Prostate gland (tissue), 2 donors: ENCODE results near the gene SPC24. TPM values are rescaled to one million over a fixed set of nuclear protein-coding genes. Genes with fewer than 3 reads are reported as not detected.
A peak's percentile ranks its signal among the peaks of the same experiment; 100 is the strongest.
"Not testable (repeated sequence)": the region's sequence is repeated elsewhere in the genome, so short reads cannot be mapped to it uniquely, and the experiment has no call there.

Experiments used
- DNase-seq: peaks from one replicate; pipeline ENCODE4 v3.0.0-alpha.2; 2019; ENCODE audit warnings: low spot score
- H3K27ac ChIP-seq, 2 donors: fragments of 200-600 bp; sonication (generic); 2 replicates each; pipeline ENCODE4 v1.5.1; 2017 to 2019
- H3K27me3 ChIP-seq: fragments of 200-600 bp; sonication (generic); replicated peaks from 2 replicates; pipeline ENCODE4 v1.5.1; 2019; ENCODE audit not compliant: insufficient read depth
- H3K36me3 ChIP-seq, 2 donors: fragments of 200-600 bp; sonication (generic); 1 replicate in 1 of 2; 2 replicates in 1 of 2; pipeline versions ENCODE4 v1.5.1 to v1.8.1; 2017 to 2019
- H3K4me1 ChIP-seq: fragments of 200-600 bp; sonication (generic); replicated peaks from 2 replicates; pipeline ENCODE4 v1.5.1; 2019
- H3K4me3 ChIP-seq, 2 donors: fragments of 200-600 bp; sonication (generic); 2 replicates each; pipeline ENCODE4 v1.5.1; 2017 to 2019
- H3K9me3 ChIP-seq: fragments of 200-600 bp; sonication (generic); 2 replicates; pipeline ENCODE4 v1.5.1; 2017
- POLR2A ChIP-seq: fragments of 450-650 bp; IDR thresholded peaks from one replicate; pipeline ENCODE4 v1.6.1; 2016; ENCODE audit warnings: antibody characterized with exemption, mild to moderate bottlenecking
- POLR2AphosphoS5 ChIP-seq: sonication (generic); formaldehyde crosslinking; IDR thresholded peaks from one replicate; pipeline ENCODE4 v1.6.1; 2017; ENCODE audit warnings: antibody characterized with exemption
- WGBS: methylation state at CpG from one replicate; pipeline ENCODE4 v1.1.5; 2018; 5-methylcytosine and 5-hydroxymethylcytosine counted together
- intact Hi-C: fragments of 100-400 bp; cut with DNase I; formaldehyde crosslinking; loops from one replicate; pipeline ENCODE4 v1.14.2; 2022
- microRNA-seq: library from miRNA; unstranded; fragments of <30 nt; microRNA quantifications from one replicate; pipeline ENCODE4, GENCODE V29; 2016
- total RNA-seq, 2 donors: library from RNA; depleted of rRNA; stranded (reverse); fragments of >200 nt; gene quantifications; one replicate each; pipeline ENCODE4 v1.1.0, GENCODE V29; 2016
- TF ChIP-seq, protein P1 (sequence below), 4 experiments: fragments of 200-600 bp in 2 of 4; fragments of 450-650 bp in 2 of 4; sonication (generic) in 2 of 4; IDR thresholded peaks; 1 replicate in 3 of 4; 2 replicates in 1 of 4; pipeline ENCODE4 v1.5.1; 2016 to 2019; ENCODE audit warnings: antibody characterized with exemption in 4 of 4, mild to moderate bottlenecking in 2 of 4, moderate library complexity in 2 of 4

Gene SPC24
- total RNA-seq, 2 donors from 2014 or later = 0.73 to 5.0 TPM

DNA sequence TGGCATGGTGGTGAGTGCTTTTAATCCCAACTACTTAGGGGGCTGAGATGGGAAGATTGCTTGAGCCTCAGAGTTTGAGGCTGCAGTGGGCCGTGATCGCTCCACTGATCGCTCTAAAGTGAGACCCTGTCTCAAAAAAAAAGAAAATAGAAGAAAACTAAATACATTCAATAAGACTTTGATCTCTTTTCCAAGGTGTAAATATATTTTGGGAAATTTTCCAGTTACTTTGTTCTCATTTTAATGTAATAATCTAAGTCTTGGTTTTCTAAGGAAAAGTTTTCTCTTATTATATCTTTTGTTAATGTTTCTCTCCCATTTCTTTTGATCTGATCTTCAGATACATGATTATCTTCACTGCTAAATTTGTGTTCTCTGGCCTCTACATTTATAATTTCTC lies 56.7 kb downstream of the SPC24 start:
- no peak for TF ChIP-seq POLR2AphosphoS5
- TF ChIP-seq, protein P1, sequence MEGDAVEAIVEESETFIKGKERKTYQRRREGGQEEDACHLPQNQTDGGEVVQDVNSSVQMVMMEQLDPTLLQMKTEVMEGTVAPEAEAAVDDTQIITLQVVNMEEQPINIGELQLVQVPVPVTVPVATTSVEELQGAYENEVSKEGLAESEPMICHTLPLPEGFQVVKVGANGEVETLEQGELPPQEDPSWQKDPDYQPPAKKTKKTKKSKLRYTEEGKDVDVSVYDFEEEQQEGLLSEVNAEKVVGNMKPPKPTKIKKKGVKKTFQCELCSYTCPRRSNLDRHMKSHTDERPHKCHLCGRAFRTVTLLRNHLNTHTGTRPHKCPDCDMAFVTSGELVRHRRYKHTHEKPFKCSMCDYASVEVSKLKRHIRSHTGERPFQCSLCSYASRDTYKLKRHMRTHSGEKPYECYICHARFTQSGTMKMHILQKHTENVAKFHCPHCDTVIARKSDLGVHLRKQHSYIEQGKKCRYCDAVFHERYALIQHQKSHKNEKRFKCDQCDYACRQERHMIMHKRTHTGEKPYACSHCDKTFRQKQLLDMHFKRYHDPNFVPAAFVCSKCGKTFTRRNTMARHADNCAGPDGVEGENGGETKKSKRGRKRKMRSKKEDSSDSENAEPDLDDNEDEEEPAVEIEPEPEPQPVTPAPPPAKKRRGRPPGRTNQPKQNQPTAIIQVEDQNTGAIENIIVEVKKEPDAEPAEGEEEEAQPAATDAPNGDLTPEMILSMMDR (IDR thresholded peaks at IDR 0.05) = no peak
- TF ChIP-seq POLR2A = no peak
- H3K4me1 ChIP-seq = peaks cover 2% of the 10 kb centered on the region
- intact Hi-C loops = loop anchor here (10.0 kb wide), 1 partner anchor 64 kb away; no protein-coding TSS in a partner anchor
- DNase-seq = no peak
- WGBS = 82% methylated on average over 3 of the region's 3 CpGs
- H3K9me3 ChIP-seq = no peaks in the 10 kb centered on the region
- H3K27me3 ChIP-seq = no peaks in the 10 kb centered on the region
- peaks cover 0 to 7% of the 10 kb centered on the region in 2 donors for H3K36me3 ChIP-seq
- no peak overlapping the region for H3K4me3 ChIP-seq
- no peak overlapping the region for H3K27ac ChIP-seq

GRCh38 chr19:11098327-11098726 lies 57.3 kb downstream of the SPC24 start:
- no peak overlapping the region for H3K27ac ChIP-seq
- no peak for DNase-seq
- H3K27me3 ChIP-seq = no peaks in the 10 kb centered on the region
- H3K36me3 ChIP-seq = peaks cover 0 to 7% of the 10 kb centered on the region in 2 donors
- peaks cover 2% of the 10 kb centered on the region for H3K4me1 ChIP-seq
- no peak overlapping the region for H3K4me3 ChIP-seq
- no peak for TF ChIP-seq POLR2A
- TF ChIP-seq, protein P1 (IDR thresholded peaks at IDR 0.05) = no peak
- TF ChIP-seq POLR2AphosphoS5 = no peak
- intact Hi-C loops = loop anchor here (10.0 kb wide), 1 partner anchor 64 kb away; no protein-coding TSS in a partner anchor
- H3K9me3 ChIP-seq = no peaks in the 10 kb centered on the region
- 97% methylated on average over 2 of the region's 2 CpGs for WGBS

- intact Hi-C loops = loop anchor here (10.0 kb wide), 1 partner anchor 63 kb away; no protein-coding TSS in a partner anchor
- not testable (repeated sequence) for H3K4me3 ChIP-seq, H3K9me3 ChIP-seq, H3K4me1 ChIP-seq, H3K27ac ChIP-seq, H3K36me3 ChIP-seq, H3K27me3 ChIP-seq, DNase-seq
- 93% methylated on average over 6 of the region's 6 CpGs for WGBS
These were observed 58.2 kb downstream of the SPC24 start for GRCh38 chr19:11097367-11097766.

DNA sequence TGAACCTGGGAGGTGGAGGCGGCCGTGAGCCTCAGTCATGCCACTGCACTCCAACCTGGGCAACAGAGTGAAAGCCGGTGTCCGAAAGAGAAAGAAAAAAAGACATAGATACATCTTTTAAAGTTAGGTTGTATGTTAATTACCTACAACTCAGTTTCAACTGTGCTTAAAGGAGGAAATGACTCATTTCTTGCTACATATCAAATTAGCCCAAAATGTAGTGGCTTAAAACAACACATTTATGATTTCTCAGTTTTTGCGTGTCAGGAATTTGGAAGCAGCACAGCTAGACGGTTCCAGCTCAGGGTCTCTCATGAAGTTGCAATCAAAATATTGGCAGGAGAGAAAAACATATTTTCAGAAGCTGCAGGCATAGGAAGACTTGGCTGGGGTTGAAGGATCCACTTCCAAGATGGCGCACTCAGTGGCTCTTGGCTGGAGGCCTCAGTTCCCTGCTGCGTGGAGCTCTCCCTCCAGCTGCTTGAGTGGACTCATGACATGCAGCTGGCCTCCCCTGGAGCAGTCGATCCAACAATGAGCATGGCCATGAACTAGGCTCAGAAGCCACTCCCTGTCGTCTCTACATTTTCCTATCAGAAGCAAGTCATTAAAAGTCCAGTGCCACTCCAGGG lies 59.3 kb downstream of the SPC24 start:
- Histone ChIP-seq H3K4me3 (no peak overlapping the region), H3K4me1 (peaks cover 2% of the 10 kb centered on the region), H3K27ac (peak overlapping the region; percentile 98 to 99), H3K9me3 (no peaks in the 10 kb centered on the region), H3K36me3 (no peaks in the 10 kb centered on the region), H3K27me3 (no peaks in the 10 kb centered on the region)
- 65% methylated on average over 10 of the region's 10 CpGs for WGBS
- intact Hi-C loops = loop anchor here (10.0 kb wide), 1 partner anchor 62 kb away; no protein-coding TSS in a partner anchor
- no peak for TF ChIP-seq POLR2AphosphoS5
- TF ChIP-seq, protein P1 (IDR thresholded peaks at IDR 0.05) = no peak
- TF ChIP-seq POLR2A = no peak
- DNase-seq = no peak

Small RNA genes lying within 50 kb of the gene (microRNA-seq; reads per million reads assigned to microRNA genes)
- gene MIR6886 = 1.4 reads per million, percentile 17 among the genes with 10 or more reads in this experiment

Other genes with a start within 250 kb of the SPC24 start
- gene YIPF2, start 227.1 kb downstream of the SPC24 start, total RNA-seq = 10 to 100 TPM; 84.8 to 87.1 TPM
- 10 to 100 TPM; 34.9 to 47.9 TPM for gene TIMM29, start 227.0 kb downstream of the SPC24 start, total RNA-seq
- 100 to 1,000 TPM in 1 of 2 donors, 10 to 100 TPM in 1; 98.5 to 152 TPM for gene SMARCA4, start 194.8 kb downstream of the SPC24 start, total RNA-seq
- 10 to 100 TPM; 17.4 to 41.5 TPM for gene LDLR, start 66.3 kb downstream of the SPC24 start, total RNA-seq
- gene KANK2, start 41.8 kb upstream of the SPC24 start, total RNA-seq = 100 to 1,000 TPM; 150 to 370 TPM
- not detected for gene ANGPTL8, start 83.8 kb upstream of the SPC24 start, total RNA-seq
- 10 to 100 TPM; 21.6 to 38.7 TPM for gene DOCK6, start 106.7 kb upstream of the SPC24 start, total RNA-seq
- gene TSPAN16, start 140.4 kb upstream of the SPC24 start, total RNA-seq = 1 to 10 TPM in 1 of 2 donors, not detected in 1; 4.2 TPM
- 10 to 100 TPM; 33.9 to 81.2 TPM for gene RAB3D, start 183.9 kb upstream of the SPC24 start, total RNA-seq
- gene TMEM205, start 190.5 kb upstream of the SPC24 start, total RNA-seq = 100 to 1,000 TPM; 219 to 541 TPM
- gene CCDC159, start 190.7 kb upstream of the SPC24 start, total RNA-seq = 10 to 100 TPM; 51.5 to 52.4 TPM
- 10 to 100 TPM; 33.9 to 86.1 TPM for gene PLPPR2, start 199.7 kb upstream of the SPC24 start, total RNA-seq
- 1 to 10 TPM; 4.1 to 6.3 TPM for gene SWSAP1, start 218.9 kb upstream of the SPC24 start, total RNA-seq
- 1 to 10 TPM; 6.8 to 8.1 TPM for gene EPOR, start 228.5 kb upstream of the SPC24 start, total RNA-seq